Measurements from ENCODE around the gene GATA5.

DNA sequence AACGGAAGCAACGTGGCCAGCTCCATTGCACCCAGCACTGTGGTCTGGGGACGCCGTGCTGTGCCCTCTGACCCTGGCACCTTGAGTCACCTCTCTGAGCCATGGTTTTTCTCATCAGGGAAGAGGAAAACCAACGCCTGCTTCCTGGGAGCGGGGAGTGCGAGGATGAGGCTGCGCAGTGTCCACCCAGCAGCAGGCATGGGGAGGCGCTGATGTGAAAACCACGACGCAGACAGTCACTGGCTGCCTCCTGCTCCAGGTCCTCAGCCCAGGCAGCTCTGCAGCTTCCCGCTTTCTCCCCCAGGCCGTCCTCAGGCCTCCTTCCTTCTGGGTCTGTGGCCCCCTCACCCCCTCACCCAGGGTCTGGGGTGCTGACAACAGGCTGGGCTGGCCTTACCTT is 14.0 kb downstream of the GATA5 start:
- no peak for TF ChIP-seq EZH2 (IDR thresholded peaks at IDR 0.05)
- no peak for TF ChIP-seq POLR2AphosphoS5 (IDR thresholded peaks at IDR 0.05; ENCODE audit: borderline replicate concordance, low read depth, low read length)
